NOMO-1 treated with DMSO at 0.1 percent for 48 hours (cell line): ENCODE results near the gene ACTN1.

Experiments used
- DNase-seq: peaks from one replicate; lab custom pipeline; 2025; ENCODE audit not compliant: unreplicated experiment; lab: John Stamatoyannopoulos, UW

Gene ACTN1

DNA sequence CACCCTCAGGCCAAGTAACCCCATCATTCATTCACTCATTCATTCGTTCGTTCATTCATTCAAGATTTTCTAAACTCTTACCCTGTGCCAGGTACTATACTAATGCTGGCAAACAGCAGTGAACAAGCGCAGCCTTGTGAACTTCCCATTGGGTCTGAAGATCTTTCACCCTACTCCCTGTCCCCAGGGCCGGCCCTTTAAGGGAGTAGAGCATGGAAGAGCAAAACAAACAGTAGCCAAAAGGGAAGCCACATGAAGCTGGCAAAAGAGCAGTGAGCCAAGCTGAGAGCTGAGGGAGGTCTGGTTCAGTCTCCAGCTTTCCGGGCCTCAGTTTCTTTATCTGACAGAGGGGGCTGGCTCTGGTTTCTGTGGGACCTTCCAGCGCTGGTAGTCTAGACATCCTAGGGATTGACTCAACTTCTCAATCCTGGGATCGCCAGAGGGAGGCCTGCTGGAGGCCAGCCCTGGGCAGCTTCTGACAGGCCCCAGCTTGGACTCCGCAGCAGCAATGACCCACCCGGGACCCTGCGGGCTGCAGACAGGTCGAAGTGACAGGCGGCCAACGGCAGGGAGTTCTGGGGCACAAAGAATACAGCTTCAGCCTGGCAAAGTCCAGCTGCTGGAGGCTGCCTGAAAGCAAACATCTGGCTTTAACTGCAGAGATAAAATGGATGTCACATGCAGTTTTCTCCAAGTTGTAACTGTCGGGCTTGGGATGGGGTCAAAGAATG lies 27.1 kb downstream of the ACTN1 start:
- no peak for DNase-seq

DNA sequence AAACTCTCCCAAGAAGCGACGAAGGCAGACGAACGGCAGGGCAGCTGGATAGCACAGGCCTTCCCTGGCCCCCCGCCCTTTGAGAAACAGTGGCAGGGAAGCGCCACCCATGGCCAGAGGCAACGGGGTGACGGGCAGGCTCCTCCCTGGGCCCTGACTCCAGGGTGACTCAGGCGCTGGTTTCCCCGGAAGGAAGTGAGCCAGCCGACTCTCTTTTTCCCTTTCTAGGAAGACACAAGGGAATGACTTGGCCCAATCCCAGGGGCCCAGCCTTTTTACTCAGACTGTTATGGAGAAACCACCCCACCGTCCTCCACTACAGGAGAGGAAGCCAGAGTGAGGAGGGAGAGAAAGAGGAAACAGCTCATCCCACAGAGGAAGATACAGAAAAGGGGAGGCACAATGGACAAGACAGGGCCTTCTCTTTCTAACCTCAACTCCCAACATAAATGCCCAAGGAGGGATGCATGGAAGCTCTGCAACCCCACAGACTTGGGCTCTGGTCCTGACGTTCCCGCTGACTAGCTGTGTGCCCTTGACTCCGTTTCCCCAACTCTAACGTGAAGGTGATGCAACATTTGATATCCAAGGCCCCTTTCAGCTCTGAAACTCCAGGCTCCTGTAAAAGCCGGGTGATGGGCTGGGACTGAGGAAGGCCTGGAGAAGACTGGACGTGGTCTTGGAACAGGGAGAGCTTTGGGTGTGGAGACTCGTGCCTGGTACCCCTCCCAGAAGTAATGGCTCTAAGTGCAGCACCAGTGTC lies 27.9 kb downstream of the ACTN1 start:
- DNase-seq: peak; percentile 15

DNA sequence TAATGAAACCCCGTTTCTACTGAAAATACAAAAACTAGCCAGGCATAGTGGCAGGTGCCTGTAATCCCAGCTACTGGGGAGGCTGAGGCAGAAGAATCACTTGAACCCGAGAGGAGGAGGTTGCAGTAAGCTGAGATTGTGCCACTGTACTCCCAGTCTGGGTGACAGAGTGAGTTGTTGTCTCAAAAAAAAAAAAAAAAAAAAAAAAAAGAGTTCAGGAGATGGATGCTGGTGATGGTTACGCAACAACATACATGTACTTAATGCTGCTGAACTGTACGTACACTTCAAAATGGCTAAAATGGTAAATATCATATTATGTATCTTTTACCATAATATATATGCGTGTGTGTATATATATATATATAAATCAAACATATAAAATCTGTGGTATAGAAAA lies 29.0 kb downstream of the ACTN1 start:
- peak; percentile 56 for DNase-seq

DNA sequence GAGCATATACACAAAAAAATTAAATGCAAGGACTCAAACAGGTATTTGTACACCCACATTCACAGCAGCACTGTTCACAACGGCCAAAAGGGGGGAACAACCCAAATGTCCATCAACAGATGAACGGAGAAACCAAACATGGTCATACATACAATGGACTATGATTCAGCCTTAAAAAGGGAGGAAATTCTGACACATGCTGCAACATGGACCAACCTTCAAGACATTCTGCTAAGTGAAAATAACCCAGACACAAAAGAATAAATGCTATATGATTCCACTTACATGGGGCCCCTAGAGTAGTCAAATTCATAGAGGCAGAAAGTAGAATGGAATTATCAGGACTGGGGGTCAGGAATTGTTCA lies 29.5 kb downstream of the ACTN1 start:
- no peak for DNase-seq

DNA sequence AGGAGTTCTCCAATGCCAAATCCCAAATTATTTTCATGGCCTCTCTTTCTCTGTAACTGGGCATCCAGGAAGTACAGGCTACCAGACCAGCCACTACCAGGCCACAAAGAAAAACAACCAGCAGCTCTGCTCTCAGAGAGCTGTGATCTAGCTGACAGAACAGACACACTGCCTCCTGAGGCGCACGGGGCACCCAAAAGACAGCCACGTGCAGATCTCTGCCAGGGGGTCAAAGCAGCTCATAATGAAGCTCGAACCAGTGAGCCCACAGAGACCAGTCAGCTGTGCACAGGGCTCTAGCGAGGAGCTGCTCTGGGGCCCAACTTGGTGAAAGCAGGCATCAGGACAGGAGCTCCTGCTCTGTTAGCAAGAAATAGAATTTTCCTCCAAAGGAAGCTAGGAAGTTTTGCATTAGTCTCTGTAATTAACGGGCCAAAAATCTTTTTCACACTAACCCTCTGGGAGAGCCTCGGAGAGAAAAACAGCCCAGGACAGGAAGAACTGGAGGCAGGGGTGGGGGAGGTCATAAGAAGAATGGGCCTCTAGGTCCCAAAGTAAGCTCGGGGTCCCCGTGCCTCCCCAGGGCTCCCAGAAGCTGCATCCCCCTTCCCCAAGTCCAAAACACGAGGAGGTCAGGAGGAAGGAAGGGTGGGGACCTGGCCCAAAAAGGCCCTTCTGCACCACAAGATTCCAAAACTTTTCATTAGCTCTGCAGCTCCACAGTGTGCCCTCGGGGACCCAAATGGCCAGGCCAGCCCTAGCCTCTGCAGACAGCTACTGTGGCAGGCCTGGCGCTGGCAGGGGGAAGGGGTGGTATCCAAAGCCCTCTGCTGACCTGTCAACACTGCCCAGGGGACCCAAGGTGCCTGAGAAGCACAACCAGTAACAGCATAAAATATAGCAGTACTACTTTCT lies 30.2 kb downstream of the ACTN1 start:
- no peak for DNase-seq

DNA sequence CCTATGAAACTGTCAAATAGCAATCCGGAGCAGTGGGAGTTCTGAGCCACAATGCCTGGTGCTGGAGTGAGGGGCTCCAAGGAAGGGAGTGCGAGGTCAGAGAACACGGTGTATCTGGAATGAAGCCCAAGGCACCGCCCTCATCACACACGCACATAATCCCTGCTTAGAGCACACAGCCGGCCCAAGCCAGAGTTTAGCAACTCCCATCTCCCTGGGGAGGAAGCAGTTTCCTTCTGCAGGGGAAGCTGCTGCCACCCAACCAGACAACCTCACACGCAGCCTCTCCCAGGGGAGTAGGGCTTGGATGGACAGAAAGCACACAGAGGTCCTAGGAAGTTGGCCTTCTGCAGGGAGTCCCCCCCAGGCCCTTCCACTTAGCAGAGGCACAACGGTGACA lies 31.3 kb downstream of the ACTN1 start:
- no peak for DNase-seq

DNA sequence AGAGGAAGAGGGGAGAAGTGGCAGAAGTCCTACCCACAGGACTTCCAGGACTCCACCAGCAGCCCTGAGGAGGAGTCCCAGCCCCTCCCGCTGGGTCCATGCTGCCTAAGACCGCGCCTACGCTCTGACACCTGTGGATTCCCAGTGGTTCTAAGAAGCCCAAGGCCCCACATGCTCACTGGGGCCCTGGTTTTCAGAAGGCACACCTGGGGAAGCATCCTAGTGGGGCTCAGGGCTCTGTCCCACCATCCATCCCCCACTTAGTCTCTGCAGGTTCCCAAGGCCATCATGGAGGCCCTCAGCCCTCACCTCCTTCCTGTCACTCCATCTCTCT lies 32.6 kb downstream of the ACTN1 start:
- no peak for DNase-seq

DNA sequence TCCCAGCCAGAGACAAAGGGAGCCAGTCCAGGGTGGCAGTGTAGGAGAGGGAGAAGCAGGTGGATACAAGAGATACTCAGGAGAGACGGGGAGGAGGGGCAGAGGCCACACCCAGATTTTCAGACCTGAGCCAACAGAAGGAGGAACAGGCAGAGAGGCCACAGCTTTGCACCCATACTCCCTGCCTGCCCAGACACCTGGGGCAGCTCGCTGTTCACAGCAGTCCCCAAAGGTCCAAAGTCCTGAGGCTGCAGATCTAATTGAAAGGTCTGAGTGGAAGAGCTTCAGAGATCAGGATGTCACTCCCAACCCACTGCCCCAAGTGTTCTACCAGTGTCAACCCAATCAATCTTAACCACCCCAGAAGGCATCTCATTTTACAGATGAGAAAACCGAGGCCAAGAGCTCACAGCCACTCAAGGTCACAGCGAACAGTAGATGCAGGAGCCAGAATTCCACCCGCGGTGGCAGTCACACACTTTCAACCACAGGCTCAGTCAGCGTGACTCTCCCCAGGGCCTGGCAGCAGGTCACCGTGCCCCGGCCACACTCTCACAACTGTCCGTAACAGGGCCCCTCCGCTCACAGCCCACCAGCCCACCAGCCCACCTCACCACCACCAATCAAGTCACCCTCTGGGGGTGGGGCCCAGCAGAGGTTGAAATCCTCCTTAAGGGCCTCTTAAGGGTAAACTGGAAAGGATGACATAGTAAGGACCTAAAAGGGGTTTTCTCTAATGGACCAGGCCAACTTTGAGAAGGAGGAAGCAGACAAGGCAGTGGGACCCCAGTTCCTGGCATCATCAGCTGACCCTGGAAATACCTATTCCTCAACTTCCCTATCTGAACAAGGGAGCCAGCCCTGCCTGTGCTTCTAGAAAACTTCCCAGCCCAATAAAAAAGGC lies 33.3 kb downstream of the ACTN1 start:
- DNase-seq: no peak

DNA sequence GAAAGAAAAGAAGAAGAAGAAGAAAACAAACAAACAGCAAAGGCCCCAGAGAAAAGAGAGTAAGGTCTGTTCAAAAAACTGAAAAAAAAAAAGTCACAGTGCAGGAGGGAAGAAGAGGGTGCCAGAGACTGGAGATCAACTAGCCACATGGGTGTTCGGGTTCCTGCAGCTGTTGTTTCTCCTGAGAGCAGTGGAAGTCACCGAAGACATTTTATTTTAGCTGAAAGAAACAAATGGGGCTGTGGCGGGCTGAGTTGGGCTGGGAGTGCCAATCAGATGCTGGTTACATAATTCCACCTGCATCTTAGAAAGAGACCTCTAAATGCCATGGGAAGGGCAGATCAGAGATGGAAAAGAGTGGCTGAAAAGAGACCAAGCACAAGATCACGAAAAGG lies 33.9 kb downstream of the ACTN1 start:
- DNase-seq: no peak

DNA sequence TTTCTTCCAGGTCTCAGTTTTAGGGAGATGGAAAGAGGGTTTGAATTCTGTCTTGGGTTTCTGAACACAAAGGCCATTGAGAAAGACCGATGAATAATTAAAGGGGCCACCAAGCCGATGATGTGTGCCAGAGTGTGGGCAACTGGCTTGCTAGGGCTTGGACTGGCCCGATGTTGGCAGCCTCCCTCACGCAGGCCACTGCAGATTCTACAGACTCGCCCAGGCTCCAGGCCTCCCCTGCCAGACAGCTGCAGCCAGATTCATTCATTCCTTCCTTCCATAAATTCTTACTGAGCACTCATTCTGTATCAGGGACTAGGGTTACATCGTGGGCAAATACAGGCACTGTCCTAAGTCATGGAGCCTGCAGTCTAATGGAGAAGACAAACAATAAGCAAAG lies 34.9 kb downstream of the ACTN1 start:
- DNase-seq: no peak

DNA sequence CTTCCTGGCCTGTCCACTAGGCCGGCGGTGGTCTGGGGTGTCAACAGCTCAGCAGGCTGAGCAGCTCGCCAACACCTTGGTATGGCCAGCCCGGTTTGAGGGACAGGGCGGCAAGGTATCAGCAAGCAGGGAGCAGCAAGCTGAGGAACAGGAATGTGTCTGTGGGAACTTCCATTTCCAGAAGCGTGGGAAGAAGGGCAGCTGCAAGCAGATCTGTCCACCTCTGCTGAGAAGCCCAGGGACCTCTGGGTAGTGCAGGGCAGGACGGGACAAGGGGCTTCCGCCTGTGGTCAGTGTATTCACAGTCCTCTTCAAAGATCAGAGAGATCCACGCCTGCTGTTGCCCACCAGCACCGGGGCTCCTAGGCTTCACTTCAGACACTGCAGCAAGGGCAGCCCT lies 36.0 kb downstream of the ACTN1 start:
- no peak for DNase-seq

DNA sequence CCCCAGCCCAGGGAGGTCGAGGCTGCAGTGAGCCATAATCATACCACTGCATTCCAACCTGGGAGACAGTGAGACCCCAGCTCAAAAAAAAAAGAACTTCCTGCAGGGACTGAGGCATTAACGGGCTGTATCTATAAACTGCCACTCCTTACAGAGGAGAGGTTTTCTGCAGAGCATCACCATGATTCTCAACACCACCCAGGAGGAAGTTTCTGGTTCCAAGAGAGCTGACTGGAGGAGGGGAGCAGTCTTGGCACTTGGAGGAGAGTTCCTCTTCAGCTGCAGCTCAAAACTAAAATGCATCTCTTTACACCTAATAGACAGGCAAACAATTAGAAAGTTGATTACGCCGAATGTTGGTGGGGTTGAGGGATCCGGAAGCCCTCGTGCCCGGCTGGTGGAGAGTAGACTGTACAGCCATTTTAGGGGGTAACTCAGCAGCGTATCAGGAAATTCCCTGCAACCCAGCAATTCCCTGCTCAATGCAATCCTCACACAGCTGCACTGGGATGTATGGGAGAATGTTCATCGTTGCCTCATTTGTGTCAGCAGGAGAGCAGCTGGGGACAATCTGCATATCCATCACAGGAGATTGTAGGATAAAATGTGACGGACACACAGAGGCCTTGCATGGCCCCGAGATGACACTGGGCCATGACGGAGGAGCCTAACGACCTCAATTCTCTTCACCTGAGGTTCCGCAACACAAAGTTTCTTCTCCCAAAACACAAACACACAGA lies 36.6 kb downstream of the ACTN1 start:
- no peak for DNase-seq

DNA sequence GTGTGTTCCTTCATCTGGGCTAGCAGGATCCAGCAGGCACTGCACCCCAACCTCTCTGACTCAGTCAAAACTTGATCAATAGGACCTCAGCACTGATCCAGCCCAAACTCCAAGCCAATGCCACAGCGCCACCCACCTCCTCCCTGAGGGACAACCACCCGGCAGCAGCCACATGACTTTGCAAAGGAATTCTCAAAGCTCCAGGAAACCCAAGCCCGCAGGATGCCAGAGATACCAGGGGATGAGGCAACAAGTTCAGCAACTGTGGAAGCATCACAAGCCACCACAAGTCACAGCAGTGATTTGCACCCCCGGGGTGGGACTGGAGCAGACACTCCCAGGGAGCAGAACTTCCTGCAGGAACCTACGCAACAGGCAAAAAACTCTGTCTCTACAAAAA lies 37.3 kb downstream of the ACTN1 start:
- no peak for DNase-seq

DNA sequence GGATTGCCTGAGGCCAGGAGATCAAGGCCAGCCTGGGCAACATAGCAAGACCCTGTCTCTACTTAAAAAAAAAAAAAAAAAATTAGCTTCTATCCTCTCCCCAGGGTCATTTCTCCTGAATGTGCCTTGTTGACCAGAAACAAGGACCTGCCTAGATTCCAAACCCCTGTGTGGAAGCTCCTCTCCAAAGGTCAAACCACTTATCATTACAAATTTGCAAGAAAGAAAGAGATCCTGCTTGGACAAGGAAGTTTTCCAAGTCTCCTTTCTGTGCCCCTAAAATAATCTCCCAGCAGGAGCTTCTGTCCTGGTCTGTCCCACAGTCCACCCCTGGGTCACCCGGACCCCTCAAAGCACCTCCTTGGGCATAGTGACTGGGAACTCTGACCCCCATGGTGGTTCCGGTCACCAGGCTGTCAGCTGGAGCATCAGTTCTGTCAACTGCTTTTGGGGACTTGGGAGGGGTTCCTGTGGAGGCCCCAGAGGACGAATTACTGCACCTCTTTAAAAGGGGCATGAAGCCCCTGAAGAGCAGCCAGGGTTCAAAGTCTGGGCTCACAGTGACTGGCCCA lies 38.4 kb downstream of the ACTN1 start:
- DNase-seq: no peak

DNA sequence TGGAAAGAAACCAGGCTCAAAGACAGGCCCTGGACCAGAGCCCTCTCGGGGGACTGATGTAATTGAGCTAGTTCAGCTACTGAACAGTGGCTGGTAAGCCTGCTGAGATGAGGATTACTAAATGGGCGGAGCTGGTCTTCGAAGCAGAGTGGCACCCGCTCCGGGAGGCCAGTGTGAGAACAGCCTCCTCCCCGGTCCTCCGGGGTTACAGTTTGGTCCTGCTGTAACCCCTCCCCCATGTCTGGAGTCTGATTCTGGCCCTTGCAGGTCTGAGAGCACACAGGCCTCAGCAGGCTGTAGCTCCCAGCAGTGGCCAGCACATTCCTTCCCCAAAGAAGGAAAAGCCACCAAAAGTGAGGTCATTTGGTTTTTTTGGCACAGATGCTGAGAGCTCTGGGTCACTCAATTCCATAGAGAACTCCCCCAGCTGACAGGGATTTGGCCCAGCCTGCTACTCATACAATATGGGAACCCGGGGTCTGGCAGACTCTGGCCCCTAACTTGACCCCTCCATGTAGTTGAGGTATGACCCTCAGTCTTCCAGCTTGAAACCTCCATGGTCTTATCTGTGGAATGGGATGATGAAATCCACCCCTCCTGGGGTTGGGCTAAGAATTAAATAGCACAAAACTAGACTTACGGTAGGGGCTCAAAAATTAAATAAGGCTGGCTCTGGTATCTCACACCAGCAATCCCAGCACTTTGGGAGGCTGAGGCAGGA lies 39.0 kb downstream of the ACTN1 start:
- no peak for DNase-seq

DNA sequence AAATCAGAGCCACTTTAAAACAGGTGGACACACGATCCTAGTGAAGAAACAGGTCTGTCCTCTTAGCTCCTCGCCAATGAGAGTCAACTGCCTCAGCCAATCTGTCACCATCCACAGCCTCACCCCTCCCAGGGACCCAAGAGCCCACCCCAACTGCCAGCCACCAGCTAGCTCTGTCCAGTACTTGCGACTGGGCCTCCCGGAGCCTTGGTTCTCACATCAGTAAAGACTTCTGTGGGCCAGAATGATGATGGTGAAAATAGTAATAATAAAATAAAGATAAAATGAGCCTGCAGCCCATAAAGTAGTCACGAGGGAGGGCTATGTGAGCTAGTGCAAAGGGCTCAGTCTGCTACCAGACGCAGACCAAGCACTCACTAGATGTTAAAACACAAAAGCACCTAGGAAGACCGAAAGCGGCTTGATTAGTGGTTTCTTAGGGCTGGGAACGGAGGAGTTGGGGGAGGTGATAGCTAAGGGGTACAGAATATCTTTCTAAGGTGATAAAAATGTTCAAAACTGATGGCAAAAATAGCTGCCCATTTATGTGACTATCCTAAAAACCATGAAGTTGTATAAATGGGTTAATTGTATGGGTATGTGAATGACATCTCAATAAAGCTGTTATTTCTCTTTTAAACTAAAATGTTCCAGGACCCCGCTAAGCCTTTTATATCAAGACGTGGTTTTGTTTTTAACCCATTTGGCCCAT lies 39.8 kb downstream of the ACTN1 start:
- no peak for DNase-seq

DNA sequence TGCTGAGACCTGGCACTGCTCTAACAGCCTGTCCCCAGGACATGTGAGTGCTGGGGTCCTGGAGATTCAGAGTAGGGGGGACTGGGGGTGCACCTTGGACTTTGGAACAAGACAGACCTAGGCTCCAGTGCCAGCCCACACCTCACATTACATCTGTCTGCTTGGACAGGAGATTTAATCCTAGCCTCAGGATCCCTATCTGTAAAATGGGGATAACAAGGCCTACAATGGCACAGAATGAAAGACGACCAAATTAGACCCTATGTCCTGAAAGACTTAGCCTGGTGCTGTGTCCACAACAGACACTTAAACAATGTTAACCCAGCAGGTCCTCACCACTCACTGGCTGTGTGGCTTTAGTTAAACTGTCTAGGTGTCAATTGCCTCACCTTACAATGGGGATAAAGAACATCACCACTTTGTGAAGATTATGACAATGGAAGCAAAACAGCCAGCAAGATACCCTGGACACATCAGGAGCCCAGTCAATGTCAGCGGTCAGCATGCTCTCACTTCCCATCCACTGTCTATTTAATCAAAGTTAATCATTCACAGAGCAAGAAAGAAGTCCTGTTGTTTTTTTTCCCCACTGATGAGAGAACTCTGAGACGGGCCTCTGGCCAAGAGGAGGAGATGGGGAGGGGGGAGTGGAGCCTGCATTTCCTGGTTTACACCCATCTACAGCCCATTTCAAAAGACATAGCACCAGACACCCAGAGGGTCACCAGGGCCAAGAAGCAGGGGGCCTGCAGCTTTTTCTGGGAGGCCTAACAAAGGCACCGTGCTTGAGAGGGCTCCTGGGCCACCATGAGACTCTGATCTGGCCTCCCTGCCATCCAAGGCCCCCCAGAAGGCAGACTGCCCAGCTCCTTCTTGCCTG lies 40.6 kb downstream of the ACTN1 start:
- no peak for DNase-seq
